GM21825 (cell line): Measurements from ENCODE around the gene PPFIBP2.

Experiments
- ATAC-seq: cut with Tn5 transposase; IDR thresholded peaks from one replicate; pipeline ENCODE4 v1.9.1; 2021; ENCODE audit warnings: mild to moderate bottlenecking, moderate library complexity; ENCODE audit not compliant: unreplicated experiment

PPFIBP2 gene

GRCh38 chr11:7575841-7576725, 62.3 kb downstream of the PPFIBP2 start:
- ATAC-seq: no peak

- no peak for ATAC-seq
Observed at GRCh38 chr11:7576726-7577290, 63.0 kb downstream of the PPFIBP2 start.

DNA sequence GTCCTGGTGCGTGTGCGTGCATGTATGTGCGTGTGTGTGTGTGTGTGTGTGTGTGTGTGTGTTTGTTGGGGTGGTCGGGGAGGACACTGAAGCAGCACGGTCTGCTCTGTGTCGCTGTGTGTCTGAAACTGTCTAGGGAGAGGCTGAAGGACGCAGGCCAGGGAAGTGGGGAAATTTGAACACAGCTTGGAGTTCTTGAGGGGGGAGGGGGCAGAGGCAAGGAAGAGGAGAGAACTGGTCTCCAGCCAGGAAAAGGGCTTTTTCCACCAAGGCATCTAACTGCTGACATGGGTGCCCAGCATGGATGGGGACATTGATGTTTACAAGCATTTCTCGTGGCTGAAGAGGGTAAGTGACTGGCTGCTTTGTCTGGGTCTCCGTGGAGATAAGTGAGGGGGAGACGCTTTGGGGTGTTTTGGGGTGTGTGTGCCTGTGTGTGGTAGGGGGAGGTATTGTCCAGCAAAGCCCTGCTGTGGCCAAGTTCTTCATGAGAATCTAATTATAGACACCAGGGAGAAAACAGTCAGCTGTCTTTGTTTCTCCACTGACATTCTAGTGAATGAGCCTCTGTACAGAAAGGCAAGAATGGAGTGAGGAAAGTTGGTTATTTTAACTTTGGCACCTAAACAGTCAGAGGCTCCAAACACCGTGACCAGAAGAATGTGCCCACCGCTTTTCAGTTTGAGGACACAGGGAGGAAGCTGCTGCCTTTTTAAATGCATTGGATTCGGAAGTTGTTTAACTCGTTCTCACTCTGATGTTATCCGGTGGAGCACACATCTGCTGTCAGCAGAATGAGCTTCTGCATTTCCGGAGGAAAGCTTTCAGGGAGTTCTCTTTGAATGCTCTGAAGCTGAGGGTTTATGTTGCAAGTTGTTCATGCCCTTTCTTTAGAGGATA, 63.7 kb downstream of the PPFIBP2 start:
- peak; percentile 51 for ATAC-seq

DNA sequence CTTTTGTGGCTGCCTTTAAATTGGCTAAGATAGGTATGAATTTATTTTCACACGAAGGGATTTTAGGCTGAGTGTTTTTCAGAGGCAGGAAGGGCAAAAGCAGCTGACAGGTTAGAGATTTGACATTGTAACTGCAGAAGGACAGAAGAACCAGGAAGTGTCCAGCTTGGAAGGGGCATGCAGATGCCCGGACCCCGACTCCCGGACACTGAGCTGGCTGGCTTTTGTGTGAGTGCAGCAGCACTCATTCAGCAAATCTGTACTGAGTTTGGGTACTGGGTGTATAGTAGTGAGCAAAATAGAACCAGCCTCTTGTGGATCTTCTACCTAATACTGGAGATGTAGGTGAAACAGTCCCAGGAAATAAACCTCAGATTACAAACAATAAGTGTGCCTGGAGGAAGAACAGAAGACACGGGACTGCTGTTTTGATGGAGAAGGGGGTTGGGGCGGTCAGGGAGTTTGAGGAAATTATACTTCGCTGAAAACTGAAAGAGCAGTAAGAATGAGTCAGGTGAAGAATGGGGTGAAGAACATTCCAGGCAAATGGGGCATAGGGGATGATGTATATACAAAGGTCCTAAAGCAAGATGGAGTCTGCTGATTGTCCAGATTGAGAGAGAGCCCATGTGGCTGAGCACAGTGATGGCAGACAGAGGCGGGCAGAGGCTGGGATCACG, 64.6 kb downstream of the PPFIBP2 start:
- ATAC-seq: no peak

GRCh38 chr11:7579361-7579791, 65.6 kb downstream of the PPFIBP2 start:
- no peak for ATAC-seq

DNA sequence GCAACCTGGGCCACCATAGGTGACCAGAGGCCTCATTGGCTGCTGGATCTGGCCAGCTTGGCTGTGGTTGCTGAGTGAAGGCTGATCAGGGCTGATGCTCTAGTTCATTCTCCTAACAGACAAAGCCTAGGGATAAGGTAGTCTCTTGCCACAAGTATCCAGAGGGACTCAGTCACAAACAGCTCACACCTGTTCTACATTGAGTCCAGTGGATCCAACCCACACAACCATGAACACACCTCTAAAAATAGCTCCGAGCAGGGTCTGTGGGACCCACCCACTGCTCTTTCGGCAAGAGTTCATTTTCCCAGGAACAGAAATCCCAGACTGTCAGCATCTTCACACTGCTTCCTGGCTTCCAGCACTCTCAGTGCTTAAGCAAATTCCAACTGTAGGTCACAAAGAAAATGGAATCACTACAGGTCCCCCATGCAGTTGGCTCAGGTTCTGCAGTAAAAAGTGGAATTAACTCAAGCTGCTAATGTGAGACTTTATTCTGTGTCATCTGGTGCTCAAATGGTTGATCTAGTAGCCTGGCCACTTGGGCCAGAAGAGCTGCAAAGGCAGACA, 67.3 kb downstream of the PPFIBP2 start:
- no peak for ATAC-seq

GRCh38 chr11:7582338-7582985, 68.7 kb downstream of the PPFIBP2 start:
- ATAC-seq: no peak

DNA sequence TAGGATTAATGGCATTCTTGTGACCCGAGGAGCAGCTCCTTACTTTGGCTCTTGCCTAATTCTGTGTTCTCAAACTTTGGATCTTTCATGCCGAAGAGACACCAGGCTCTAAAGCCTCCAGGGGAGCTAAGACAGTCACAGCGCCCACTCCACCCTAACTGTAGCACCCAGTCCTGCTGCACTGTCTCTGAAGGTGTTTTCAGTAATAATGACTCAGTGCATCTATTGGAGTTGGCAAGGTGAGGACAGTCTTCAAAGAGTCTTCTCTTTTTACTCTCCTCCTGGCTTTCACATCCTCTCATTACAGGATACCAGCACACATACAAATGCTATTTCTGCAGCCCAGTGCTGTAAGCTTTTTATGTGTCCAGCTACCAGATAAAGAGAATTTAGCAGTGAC, 69.4 kb downstream of the PPFIBP2 start:
- no peak for ATAC-seq

- no peak for ATAC-seq
Observed at GRCh38 chr11:7584910-7585309, 71.1 kb downstream of the PPFIBP2 start.

DNA sequence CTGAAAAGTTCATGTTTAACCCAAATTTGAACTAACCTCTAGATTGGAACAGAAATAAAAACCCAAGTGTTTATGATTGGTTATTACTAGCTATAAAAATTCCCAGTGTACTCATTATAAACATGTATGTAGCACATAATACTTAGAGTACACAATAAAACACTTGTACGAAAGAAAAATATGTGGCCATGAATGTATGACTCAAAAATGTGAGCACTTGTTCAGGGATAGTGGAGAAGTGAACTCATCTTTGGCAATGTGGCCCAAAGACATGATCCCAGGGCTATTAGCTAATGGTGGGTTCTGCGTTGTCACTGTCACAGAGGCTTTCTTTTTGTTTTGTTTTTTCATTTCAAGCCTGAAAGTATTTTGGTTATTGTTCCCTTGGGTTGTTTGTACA, 72.0 kb downstream of the PPFIBP2 start:
- no peak for ATAC-seq

DNA sequence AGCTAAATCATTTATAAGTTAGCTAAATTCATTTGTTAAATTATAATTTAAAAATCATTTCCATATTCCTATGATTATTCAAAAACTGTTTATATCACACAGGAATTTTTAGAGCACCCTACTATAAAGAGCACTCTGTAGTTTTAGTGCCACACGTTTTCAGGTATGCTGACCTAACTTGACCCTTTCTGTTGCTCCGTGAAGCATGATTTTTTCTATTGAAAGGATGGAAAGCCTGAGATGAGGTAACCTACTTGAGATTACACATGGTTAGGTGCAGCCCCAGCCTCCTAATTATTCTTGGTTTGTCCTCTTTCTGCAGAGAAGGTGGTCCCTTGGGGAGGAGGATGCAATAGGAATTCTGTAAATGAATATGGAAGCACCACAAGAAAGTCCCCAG, 72.6 kb downstream of the PPFIBP2 start:
- ATAC-seq: no peak

DNA sequence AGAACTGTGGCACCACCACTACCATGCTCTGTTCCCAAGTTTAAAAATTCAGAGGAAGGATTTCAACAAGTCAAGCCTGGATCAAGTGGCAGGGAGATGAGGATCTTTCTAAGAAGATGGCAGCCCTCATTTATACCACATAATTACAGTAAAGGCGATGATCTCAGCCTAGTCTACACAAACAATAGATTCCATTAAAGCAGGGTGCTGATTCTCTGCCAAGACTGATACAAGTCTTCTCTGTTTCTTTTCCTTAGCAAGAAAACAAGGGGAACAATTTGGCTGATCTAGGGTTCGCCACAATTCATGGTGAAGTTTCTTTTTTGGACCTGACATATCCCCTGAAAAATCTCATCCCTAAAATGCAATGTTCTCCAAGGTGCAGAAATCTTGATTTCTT, 73.9 kb downstream of the PPFIBP2 start:
- ATAC-seq: no peak

GRCh38 chr11:7589861-7590260, 76.1 kb downstream of the PPFIBP2 start:
- ATAC-seq: no peak

- ATAC-seq: no peak
Observed at GRCh38 chr11:7590529-7590928, 76.7 kb downstream of the PPFIBP2 start.

DNA sequence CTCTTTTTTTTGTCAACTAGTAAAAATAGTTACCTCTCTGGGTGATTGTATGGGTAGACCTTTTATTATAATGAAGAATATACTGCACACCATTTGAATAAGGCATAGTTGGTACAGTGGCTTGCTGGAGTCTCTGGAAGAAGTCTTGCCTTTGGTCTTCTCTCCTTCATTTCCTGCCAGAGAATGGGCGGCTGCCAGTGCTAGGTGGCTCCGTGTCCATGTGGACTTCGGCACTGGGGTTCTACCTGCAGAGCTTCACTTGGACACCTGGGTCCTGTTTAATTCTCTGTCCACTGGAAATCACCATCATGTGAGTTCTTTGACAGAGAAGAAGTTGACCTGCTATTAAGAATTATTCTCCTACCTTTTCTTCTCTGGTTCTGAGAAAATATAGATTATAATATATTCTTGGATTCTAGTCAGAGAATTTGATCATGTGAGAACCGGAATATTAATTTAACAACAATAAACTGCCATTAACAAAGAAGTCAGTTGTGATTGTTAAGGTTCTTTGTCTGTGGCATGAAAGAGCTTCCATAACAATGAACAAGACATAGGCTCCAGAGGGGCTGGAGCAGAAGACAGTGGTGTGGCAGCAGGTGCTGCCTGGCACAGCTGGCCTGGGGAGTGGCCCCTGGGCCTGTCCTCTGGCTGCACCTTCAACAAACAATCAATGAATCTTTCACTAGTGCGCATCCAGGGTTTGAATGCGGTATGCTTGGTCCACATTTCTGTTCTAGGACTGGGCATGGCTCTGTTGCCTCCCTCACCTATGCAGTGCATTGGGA, 77.5 kb downstream of the PPFIBP2 start:
- ATAC-seq: no peak

DNA sequence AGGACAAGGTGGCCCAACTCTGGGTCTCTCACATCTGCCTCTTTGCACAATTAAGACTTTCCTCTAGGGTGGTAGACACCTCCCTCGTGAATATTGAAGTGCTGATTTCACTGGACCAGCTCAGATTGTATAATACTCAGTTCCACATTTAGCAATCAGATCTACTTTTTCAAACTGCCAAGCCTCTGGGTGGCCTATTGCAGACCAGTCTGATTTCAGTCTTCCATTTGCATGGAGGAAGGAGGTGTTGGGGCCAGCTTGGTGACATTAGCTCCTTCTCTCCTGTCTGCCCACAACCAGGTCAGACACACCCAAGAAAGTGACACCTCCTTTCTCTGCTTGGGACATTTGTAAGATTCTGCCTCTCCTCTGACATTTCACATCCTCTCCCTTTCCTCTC, 78.2 kb downstream of the PPFIBP2 start:
- no peak for ATAC-seq

- ATAC-seq: no peak
Observed at GRCh38 chr11:7592711-7593110, 78.9 kb downstream of the PPFIBP2 start.

DNA sequence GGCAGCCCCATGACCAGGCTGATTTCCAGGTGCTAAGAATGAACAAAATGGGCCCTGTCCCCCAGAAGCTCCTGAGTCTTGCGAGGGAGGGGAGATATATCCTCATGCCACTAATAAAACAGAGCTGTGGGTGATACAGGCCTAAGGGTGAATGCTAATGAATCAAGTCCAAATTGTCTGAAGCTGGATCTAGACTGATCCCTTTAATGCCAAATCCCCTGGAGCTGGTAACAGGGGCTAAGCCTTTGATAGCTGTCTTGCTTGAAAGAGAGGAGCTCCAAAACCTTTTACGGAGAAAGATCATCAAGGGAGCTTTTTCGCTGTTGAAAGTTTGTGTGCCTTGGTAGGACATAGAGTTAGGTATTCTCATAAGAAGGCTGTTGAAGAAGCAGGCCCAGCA, 79.7 kb downstream of the PPFIBP2 start:
- no peak for ATAC-seq
